T-cell (primary cell): ENCODE results near the gene GRAMD2A. TPM values are rescaled to one million over a fixed set of nuclear protein-coding genes. Genes with fewer than 3 reads are reported as not detected.

Experiments used
- ATAC-seq, 4 experiments: fragments of 200-7000 bp in 3 of 4; fragments of 150-1000 bp in 1 of 4; cut with Tn5 transposase; replicated peaks in 1 of 4; 1 replicate in 3 of 4; 2 replicates in 1 of 4; pipeline ENCODE4 v1.10.0; 2021; ENCODE audit warnings: moderate library complexity in 3 of 4, mild to moderate bottlenecking in 2 of 4, moderate number of reproducible peaks in 1 of 4
- CTCF ChIA-PET, 2 donors: fragments of 300-600 bp; sonication (Branson Sonifier 250); formaldehyde crosslinking; loops; one replicate each; lab custom pipeline; 2022; ENCODE audit warnings: antibody characterized with exemption in 2 of 2; lab: Charles Lee
- POLR2A ChIA-PET, 2 donors: fragments of 300-600 bp; sonication (Branson Sonifier 250); formaldehyde crosslinking; loops; one replicate each; lab custom pipeline; 2022; ENCODE audit warnings: antibody characterized with exemption in 2 of 2; lab: Charles Lee
- DNase-seq, 35 experiments: peaks; one replicate each; pipeline versions ENCODE4 v3.0.0 to v3.0.0-alpha.2; 2013 to 2023
- H3K27ac ChIP-seq: one replicate; pipeline ENCODE4 v1.5.1; 2013; ENCODE audit warnings: low read length
- H3K27me3 ChIP-seq, 2 experiments: replicated peaks in 1 of 2; 1 replicate in 1 of 2; 2 replicates in 1 of 2; pipeline versions ENCODE4 v1.6.1 to v1.7.0; 2013; ENCODE audit warnings: low read length in 1 of 2, mixed read lengths in 1 of 2; ENCODE audit not compliant: control insufficient read depth in 2 of 2, insufficient read depth in 2 of 2; ENCODE audit errors: extremely low read depth in 1 of 2
- H3K36me3 ChIP-seq, 2 donors: 1 replicate in 1 of 2; 2 replicates in 1 of 2; pipeline versions ENCODE4 v1.6.1 to v1.7.0; 2013; ENCODE audit warnings: low read length in 1 of 2; ENCODE audit not compliant: control insufficient read depth in 2 of 2, insufficient read depth in 1 of 2; ENCODE audit errors: extremely low read depth in 1 of 2
- H3K4me1 ChIP-seq, 2 experiments: 1 replicate in 1 of 2; 2 replicates in 1 of 2; pipeline versions ENCODE4 v1.6.1 to v1.7.0; 2013; ENCODE audit warnings: low read length in 2 of 2, mixed read lengths in 1 of 2; ENCODE audit not compliant: insufficient read depth in 2 of 2, control insufficient read depth in 1 of 2; ENCODE audit errors: extremely low read depth in 1 of 2
- H3K4me3 ChIP-seq, 2 donors: 1 replicate in 1 of 2; 2 replicates in 1 of 2; pipeline versions ENCODE4 v1.5.1 to v1.7.0; 2013; ENCODE audit warnings: mild to moderate bottlenecking in 2 of 2, low read length in 1 of 2, moderate library complexity in 1 of 2; ENCODE audit not compliant: control insufficient read depth in 1 of 2; ENCODE audit errors: extremely low read depth in 1 of 2
- H3K9me3 ChIP-seq: 2 replicates; pipeline ENCODE4 v1.7.0; 2013
- H3K27ac Mint-ChIP-seq, 2 donors: one replicate each; pipeline ENCODE4 v1.8.0; 2020 to 2021; ENCODE audit warnings: mild to moderate bottlenecking in 2 of 2, mixed read lengths in 2 of 2
- H3K27me3 Mint-ChIP-seq, 2 donors: one replicate each; pipeline ENCODE4 v1.8.0; 2021 to 2022; ENCODE audit warnings: mixed read lengths in 2 of 2
- H3K36me3 Mint-ChIP-seq: one replicate; pipeline ENCODE4 v1.8.0; 2021; ENCODE audit warnings: mixed read lengths
- H3K4me1 Mint-ChIP-seq, 3 donors: one replicate each; pipeline ENCODE4 v1.8.0; 2020 to 2022; ENCODE audit warnings: mixed read lengths in 3 of 3, mild to moderate bottlenecking in 1 of 3
- H3K4me3 Mint-ChIP-seq, 3 donors: one replicate each; pipeline ENCODE4 v1.8.0; 2020 to 2022; ENCODE audit warnings: mild to moderate bottlenecking in 3 of 3, mixed read lengths in 3 of 3, moderate library complexity in 3 of 3
- H3K9me3 Mint-ChIP-seq, 3 donors: one replicate each; pipeline ENCODE4 v1.8.0; 2020 to 2022; ENCODE audit warnings: mixed read lengths in 3 of 3
- WGBS: methylation state at CpG from one replicate; pipeline ENCODE4 v1.1.5; 2013; ENCODE audit warnings: missing lambda C conversion rate; ENCODE audit not compliant: insufficient coverage; 5-methylcytosine and 5-hydroxymethylcytosine counted together
- total RNA-seq, 35 experiments: library from RNA in 6 of 35; stranded (reverse) in 6 of 35; fragments of 120-200 nt in 1 of 35; gene quantifications; one replicate each; pipeline versions ENCODE4 v1.2.1 to v1.2.4 and lab custom pipeline; 2013 to 2026

The GRAMD2A gene
- total RNA-seq, 5 donors from 2014 or later (not counting 1 experiment from before 2014, with no cell fraction given) = not detected

DNA sequence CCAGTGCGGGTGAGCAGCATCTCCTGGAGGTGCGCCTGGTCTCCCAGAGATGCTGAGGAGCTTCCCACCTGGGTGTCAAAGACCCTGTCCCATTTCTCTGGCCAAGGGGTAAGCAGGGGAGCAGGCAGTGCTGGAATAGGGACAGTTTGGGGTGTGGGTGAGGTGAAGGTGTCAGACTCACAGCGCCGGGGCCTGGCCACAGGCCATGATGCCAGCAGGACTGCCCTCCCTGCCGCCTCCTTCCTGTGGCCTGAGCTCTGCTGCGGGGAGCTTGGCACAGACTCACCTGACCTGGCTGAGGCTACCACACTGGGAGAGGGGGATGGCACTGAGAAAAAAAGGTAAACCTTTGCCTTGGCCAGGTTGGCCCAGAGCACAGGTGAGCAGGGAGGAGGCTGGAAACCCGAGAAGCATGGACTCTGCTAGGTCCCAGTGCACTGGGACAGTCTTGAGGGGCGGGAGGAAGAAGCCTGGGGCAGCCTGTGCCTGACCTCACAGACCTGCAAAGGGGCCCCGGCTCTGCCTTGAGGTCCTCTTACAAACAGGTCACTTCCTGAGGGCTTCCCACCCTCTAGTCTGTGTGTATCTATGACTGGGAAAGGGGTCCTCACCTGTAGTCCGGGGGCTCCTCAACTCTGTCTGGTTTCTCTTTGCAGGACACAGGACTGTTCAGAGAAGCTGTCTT is 28.2 kb downstream of the GRAMD2A start:
- Mint-ChIP-seq H3K36me3 (no peaks in the 10 kb centered on the region), H3K27me3 (peaks cover 0 to 6% of the 10 kb centered on the region in 2 donors), H3K9me3 (no peaks in the 10 kb centered on the region), H3K27ac (no peak overlapping the region), H3K4me3 (no peak overlapping the region), H3K4me1 (peaks cover 5 to 7% (median 6%) of the 10 kb centered on the region in 3 donors)
- Histone ChIP-seq H3K9me3 (no peaks in the 10 kb centered on the region), H3K4me3 (no peak overlapping the region), H3K4me1 (peaks cover 7 to 8% of the 10 kb centered on the region in 2 experiments), H3K36me3 (no peaks in the 10 kb centered on the region), H3K27me3 (peaks cover 0 to 40% of the 10 kb centered on the region in 2 experiments), H3K27ac (no peak overlapping the region)
- CTCF ChIA-PET = no interaction called here
- DNase-seq (no peak), ATAC-seq (no peak)
- 83% methylated on average over 8 of the region's 10 CpGs for WGBS
- POLR2A ChIA-PET = no interaction called here

- ChIA-PET POLR2A (no interaction called here), CTCF (no interaction called here)
- DNase-seq (no peak), ATAC-seq (no peak)
- Mint-ChIP-seq H3K4me1 (peaks cover 5 to 7% (median 6%) of the 10 kb centered on the region in 3 donors), H3K9me3 (no peaks in the 10 kb centered on the region), H3K27me3 (peaks cover 0 to 6% of the 10 kb centered on the region in 2 donors), H3K4me3 (no peak overlapping the region), H3K36me3 (no peaks in the 10 kb centered on the region), H3K27ac (no peak overlapping the region)
- H3K4me1 ChIP-seq = peaks cover 7 to 8% of the 10 kb centered on the region in 2 experiments
- no peaks in the 10 kb centered on the region for H3K36me3 ChIP-seq
- peaks cover 0 to 37% of the 10 kb centered on the region in 2 experiments for H3K27me3 ChIP-seq
- no peak overlapping the region for H3K27ac ChIP-seq
- no peaks in the 10 kb centered on the region for H3K9me3 ChIP-seq
- WGBS = 68% methylated on average over 2 of the region's 4 CpGs
- peak overlapping the region in 1 of 2 donors; percentile 21 for H3K4me3 ChIP-seq
Observed at GRCh38 chr15:72168808-72169190, 28.8 kb downstream of the GRAMD2A start.

- H3K36me3 Mint-ChIP-seq = no peaks in the 10 kb centered on the region
- H3K36me3 ChIP-seq = no peaks in the 10 kb centered on the region
- peaks cover 0 to 37% of the 10 kb centered on the region in 2 experiments for H3K27me3 ChIP-seq
- H3K27ac Mint-ChIP-seq = no peak overlapping the region
- ChIA-PET CTCF (no interaction called here), POLR2A (no interaction called here)
- no peak for DNase-seq
- H3K27me3 Mint-ChIP-seq = peaks cover 0 to 6% of the 10 kb centered on the region in 2 donors
- peaks cover 5 to 7% (median 6%) of the 10 kb centered on the region in 3 donors for H3K4me1 Mint-ChIP-seq
- no peak overlapping the region for H3K4me3 Mint-ChIP-seq
- H3K9me3 ChIP-seq = no peaks in the 10 kb centered on the region
- no peaks in the 10 kb centered on the region for H3K9me3 Mint-ChIP-seq
- H3K4me1 ChIP-seq = peaks cover 7 to 8% of the 10 kb centered on the region in 2 experiments
- peak in 2 of 4 experiments; percentile 51 to 60 for ATAC-seq
- peak overlapping the region in 1 of 2 donors; percentile 21 for H3K4me3 ChIP-seq
- 0% methylated on average over 4 of the region's 7 CpGs for WGBS
- no peak overlapping the region for H3K27ac ChIP-seq
Observed at GRCh38 chr15:72168131-72168807, 29.3 kb downstream of the GRAMD2A start.

DNA sequence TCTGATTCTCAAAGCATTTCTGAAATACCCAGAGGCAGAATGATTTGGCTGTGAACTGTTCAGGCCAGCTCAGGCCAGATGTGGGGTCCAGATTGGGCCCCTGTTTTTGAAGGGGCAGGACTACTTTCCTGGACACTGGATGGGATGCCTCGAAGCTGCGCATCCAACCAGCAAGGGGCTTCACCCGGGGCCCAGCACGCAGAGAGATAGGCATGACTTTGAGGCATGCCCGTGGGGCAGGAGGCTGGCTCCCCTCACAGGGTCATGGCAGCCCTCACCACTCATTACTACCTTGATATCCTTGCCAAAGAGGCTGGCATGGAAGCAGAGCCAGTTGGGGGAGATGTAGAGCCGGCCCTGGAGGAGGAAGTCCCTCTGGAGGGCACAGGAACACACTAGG is 30.1 kb downstream of the GRAMD2A start:
- no peaks in the 10 kb centered on the region for H3K36me3 ChIP-seq
- peaks cover 0 to 34% of the 10 kb centered on the region in 2 experiments for H3K27me3 ChIP-seq
- no peak overlapping the region for H3K27ac ChIP-seq
- ChIA-PET CTCF (interaction anchor here in 1 of 2 donors (1.7 kb wide), 1 partner anchor 12 kb away, joined by 4 read pairs; no protein-coding TSS in a partner anchor), POLR2A (no interaction called here)
- H3K36me3 Mint-ChIP-seq = no peaks in the 10 kb centered on the region
- WGBS = 100% methylated on average over 2 of the region's 6 CpGs
- no peak overlapping the region for H3K4me3 ChIP-seq
- DNase-seq (no peak), ATAC-seq (no peak)
- H3K27ac Mint-ChIP-seq = no peak overlapping the region
- H3K9me3 Mint-ChIP-seq = no peaks in the 10 kb centered on the region
- H3K9me3 ChIP-seq = no peaks in the 10 kb centered on the region
- H3K27me3 Mint-ChIP-seq = peaks cover 0 to 5% of the 10 kb centered on the region in 2 donors
- H3K4me1 ChIP-seq = peaks cover 7 to 8% of the 10 kb centered on the region in 2 experiments
- peaks cover 5 to 7% (median 6%) of the 10 kb centered on the region in 3 donors for H3K4me1 Mint-ChIP-seq
- H3K4me3 Mint-ChIP-seq = no peak overlapping the region

GRCh38 chr15:72166716-72167417 is 30.7 kb downstream of the GRAMD2A start:
- no peak overlapping the region for H3K27ac ChIP-seq
- ATAC-seq (no peak), DNase-seq (no peak)
- H3K9me3 Mint-ChIP-seq = no peaks in the 10 kb centered on the region
- H3K9me3 ChIP-seq = no peaks in the 10 kb centered on the region
- no peak overlapping the region for H3K4me3 ChIP-seq
- H3K4me3 Mint-ChIP-seq = no peak overlapping the region
- H3K27me3 Mint-ChIP-seq = peaks cover 0 to 5% of the 10 kb centered on the region in 2 donors
- peaks cover 7 to 8% of the 10 kb centered on the region in 2 experiments for H3K4me1 ChIP-seq
- H3K36me3 Mint-ChIP-seq = no peaks in the 10 kb centered on the region
- CTCF ChIA-PET = interaction anchor here in 1 of 2 donors (1.7 kb wide), 1 partner anchor 11 kb away, joined by 4 read pairs; no protein-coding TSS in a partner anchor
- POLR2A ChIA-PET = no interaction called here
- H3K27me3 ChIP-seq = peaks cover 0 to 31% of the 10 kb centered on the region in 2 experiments
- no peaks in the 10 kb centered on the region for H3K36me3 ChIP-seq
- H3K27ac Mint-ChIP-seq = no peak overlapping the region
- peaks cover 5 to 7% (median 6%) of the 10 kb centered on the region in 3 donors for H3K4me1 Mint-ChIP-seq
- 81% methylated on average over 4 of the region's 5 CpGs for WGBS

DNA sequence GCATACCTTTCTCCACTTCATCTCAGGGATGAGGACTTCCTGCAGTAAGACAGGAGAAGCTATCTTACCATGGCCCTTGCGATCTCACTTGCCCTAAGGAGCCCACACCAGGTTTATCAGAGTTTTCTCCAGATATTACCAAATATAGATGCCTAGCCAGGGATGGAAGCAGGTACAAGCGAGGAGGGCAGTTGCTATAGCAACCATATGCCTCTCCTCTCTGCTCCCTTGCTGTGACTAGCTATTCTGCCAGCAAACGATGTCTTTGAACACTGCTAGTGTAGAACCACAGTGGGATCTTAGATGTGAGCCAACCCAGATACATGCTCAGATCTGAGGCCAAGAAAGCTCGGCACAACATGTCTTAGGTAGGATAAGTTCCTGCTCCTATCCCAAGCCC is 33.9 kb downstream of the GRAMD2A start:
- Histone ChIP-seq H3K27me3 (peaks cover 0 to 17% of the 10 kb centered on the region in 2 experiments), H3K4me1 (peaks cover 5 to 7% of the 10 kb centered on the region in 2 experiments), H3K36me3 (no peaks in the 10 kb centered on the region), H3K4me3 (no peak overlapping the region), H3K9me3 (no peaks in the 10 kb centered on the region), H3K27ac (no peak overlapping the region)
- ATAC-seq (no peak), DNase-seq (no peak)
- POLR2A ChIA-PET = no interaction called here
- H3K36me3 Mint-ChIP-seq = no peaks in the 10 kb centered on the region
- CTCF ChIA-PET = no interaction called here
- no peak overlapping the region for H3K27ac Mint-ChIP-seq
- H3K27me3 Mint-ChIP-seq = peaks cover 0 to 7% of the 10 kb centered on the region in 2 donors
- WGBS = 70% methylated on average over 3 of the region's 4 CpGs
- no peaks in the 10 kb centered on the region for H3K9me3 Mint-ChIP-seq
- peaks cover 5 to 7% (median 6%) of the 10 kb centered on the region in 3 donors for H3K4me1 Mint-ChIP-seq
- H3K4me3 Mint-ChIP-seq = no peak overlapping the region
